ENCODE results near the gene NDUFS5. TPM values are rescaled to one million over a fixed set of nuclear protein-coding genes. Genes with fewer than 3 reads are reported as not detected.

Gene NDUFS5
- total and polyA plus RNA-seq, 10 of the 15 experiments (the other 5 are each of a cell fraction or from before 2014, with no cell fraction given): 240 to 1,578 (median 831) TPM

DNA sequence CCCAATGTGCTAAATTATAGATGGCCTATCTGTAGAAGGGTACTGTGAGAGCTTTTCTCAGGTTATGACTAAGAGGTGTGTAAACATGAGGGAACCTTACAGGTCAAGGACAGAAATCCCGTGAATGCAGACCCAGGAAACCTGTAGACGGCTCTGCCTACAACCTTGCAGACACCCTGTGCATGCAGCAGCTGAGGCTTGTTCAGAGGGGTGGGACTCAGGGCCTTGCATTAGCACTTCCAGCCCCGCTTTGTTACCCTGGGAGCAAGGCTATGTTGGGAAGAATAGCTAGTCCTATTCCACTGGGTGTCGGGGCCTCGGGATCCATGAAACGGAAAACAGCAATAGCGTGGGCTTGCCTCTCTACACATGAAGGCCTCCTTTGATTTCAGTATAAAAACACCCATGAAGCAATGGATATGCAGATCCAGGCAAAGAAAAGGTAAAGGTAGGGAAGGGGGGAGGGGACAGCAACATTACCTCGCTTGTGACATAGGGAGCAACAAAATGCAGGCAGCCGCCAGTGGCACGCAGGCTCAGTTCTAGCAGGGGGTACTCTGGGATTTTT is 9.5 kb upstream of the NDUFS5 start:
- BruUV-seq (replicated peaks): no TSS peak
- no peak overlapping the region for H3K27ac ChIP-seq (ENCODE audit: control insufficient read depth, insufficient read depth)
- ChIA-PET POLR2A (no interaction called here), CTCF (no interaction called here), SMC1A (ENCODE audit: uncharacterized antibody, unreplicated experiment) (no interaction called here), RAD21 (ENCODE audit: unreplicated experiment) (no interaction called here)
- intact Hi-C loops (cut with micrococcal nuclease; ENCODE audit: unreplicated experiment): no loop called here
- no peak overlapping the region for H3K9ac ChIP-seq (ENCODE audit: control insufficient read depth, insufficient read depth, low read length)
- H3K27me3 ChIP-seq (replicated peaks in 1 of 2; ENCODE audit: control insufficient read depth in 2 of 2, insufficient read depth in 2 of 2, low read length in 1 of 2): no peaks in the 10 kb centered on the region
- no peak for ATAC-seq
- in situ Hi-C loops (cut with MboI): no loop called here
- no peak overlapping the region for H2AFZ ChIP-seq (ENCODE audit: control insufficient read depth, low read depth, low read length)
- no peak overlapping the region for H3K4me3 ChIP-seq
- H3K9me3 ChIP-seq (replicated peaks; ENCODE audit: control insufficient read depth, insufficient read depth, low read length): no peaks in the 10 kb centered on the region
- WGBS (ENCODE audit: insufficient coverage, insufficient replicate concordance, low lambda C conversion rate, missing lambda C conversion rate): 83% methylated on average over 10 of the region's 10 CpGs
- no peaks in the 10 kb centered on the region for H4K20me1 ChIP-seq (ENCODE audit: control insufficient read depth, insufficient read depth)
- FAIRE-seq: no peak
- TF ChIP-seq ZZZ3 (IDR thresholded peaks at IDR 0.05; ENCODE audit: control insufficient read depth, insufficient read length, low read depth) (no peak), ZNF24 (IDR thresholded peaks at IDR 0.05) (no peak), HDAC6 (IDR thresholded peaks at IDR 0.05; ENCODE audit: unreplicated experiment) (no peak), ASH2L (IDR thresholded peaks at IDR 0.05; ENCODE audit: borderline replicate concordance, low read depth) (no peak), POLR2AphosphoS5 (IDR thresholded peaks at IDR 0.05; ENCODE audit: low read length) (no peak), EED (IDR thresholded peaks at IDR 0.05; ENCODE audit: low read depth) (no peak), TCF3 (IDR thresholded peaks at IDR 0.05; ENCODE audit: borderline replicate concordance, insufficient read depth, low read depth, low read length) (no peak), CEBPB (IDR thresholded peaks at IDR 0.05; ENCODE audit: borderline replicate concordance in 1 of 2, low read depth in 2 of 2, low read length in 2 of 2) (no peak), ZSCAN29 (IDR thresholded peaks at IDR 0.05) (no peak), MYC (IDR thresholded peaks at IDR 0.05; ENCODE audit: insufficient read depth, insufficient read length, insufficient replicate concordance, low read length, severe bottlenecking) (no peak), ETV6 (conservative IDR thresholded peaks at IDR 0.05 in 1 of 2, IDR thresholded peaks at IDR 0.05 in 1 of 2; ENCODE audit: borderline replicate concordance in 1 of 2, low read depth in 1 of 2) (no peak), MYB (IDR thresholded peaks at IDR 0.05; ENCODE audit: borderline replicate concordance, low read depth, low read length) (no peak), MTA2 (IDR thresholded peaks at IDR 0.05; ENCODE audit: low read depth) (no peak), SMC3 (IDR thresholded peaks at IDR 0.05; ENCODE audit: borderline replicate concordance, low read length) (no peak), BRCA1 (IDR thresholded peaks at IDR 0.05; ENCODE audit: low read depth, low read length) (no peak), SRF (IDR thresholded peaks at IDR 0.05; ENCODE audit: low read depth in 2 of 2, low read length in 2 of 2) (no peak)
- TF ChIP-seq, protein P1, sequence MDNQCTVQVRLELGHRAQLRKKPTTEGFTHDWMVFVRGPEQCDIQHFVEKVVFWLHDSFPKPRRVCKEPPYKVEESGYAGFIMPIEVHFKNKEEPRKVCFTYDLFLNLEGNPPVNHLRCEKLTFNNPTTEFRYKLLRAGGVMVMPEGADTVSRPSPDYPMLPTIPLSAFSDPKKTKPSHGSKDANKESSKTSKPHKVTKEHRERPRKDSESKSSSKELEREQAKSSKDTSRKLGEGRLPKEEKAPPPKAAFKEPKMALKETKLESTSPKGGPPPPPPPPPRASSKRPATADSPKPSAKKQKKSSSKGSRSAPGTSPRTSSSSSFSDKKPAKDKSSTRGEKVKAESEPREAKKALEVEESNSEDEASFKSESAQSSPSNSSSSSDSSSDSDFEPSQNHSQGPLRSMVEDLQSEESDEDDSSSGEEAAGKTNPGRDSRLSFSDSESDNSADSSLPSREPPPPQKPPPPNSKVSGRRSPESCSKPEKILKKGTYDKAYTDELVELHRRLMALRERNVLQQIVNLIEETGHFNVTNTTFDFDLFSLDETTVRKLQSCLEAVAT (IDR thresholded peaks at IDR 0.05): no peak
- TF ChIP-seq, protein P2, sequence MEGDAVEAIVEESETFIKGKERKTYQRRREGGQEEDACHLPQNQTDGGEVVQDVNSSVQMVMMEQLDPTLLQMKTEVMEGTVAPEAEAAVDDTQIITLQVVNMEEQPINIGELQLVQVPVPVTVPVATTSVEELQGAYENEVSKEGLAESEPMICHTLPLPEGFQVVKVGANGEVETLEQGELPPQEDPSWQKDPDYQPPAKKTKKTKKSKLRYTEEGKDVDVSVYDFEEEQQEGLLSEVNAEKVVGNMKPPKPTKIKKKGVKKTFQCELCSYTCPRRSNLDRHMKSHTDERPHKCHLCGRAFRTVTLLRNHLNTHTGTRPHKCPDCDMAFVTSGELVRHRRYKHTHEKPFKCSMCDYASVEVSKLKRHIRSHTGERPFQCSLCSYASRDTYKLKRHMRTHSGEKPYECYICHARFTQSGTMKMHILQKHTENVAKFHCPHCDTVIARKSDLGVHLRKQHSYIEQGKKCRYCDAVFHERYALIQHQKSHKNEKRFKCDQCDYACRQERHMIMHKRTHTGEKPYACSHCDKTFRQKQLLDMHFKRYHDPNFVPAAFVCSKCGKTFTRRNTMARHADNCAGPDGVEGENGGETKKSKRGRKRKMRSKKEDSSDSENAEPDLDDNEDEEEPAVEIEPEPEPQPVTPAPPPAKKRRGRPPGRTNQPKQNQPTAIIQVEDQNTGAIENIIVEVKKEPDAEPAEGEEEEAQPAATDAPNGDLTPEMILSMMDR (IDR thresholded peaks at IDR 0.05 in 2 of 3, conservative IDR thresholded peaks at IDR 0.05 in 1 of 3; ENCODE audit: control insufficient read depth in 2 of 3, extremely low read depth in 1 of 3, insufficient read depth in 1 of 3, low read depth in 3 of 3, low read length in 3 of 3): no peak
- H3K4me1 ChIP-seq (ENCODE audit: control insufficient read depth, insufficient read depth, low read length): no peaks in the 10 kb centered on the region
- no peaks in the 10 kb centered on the region for H3K79me2 ChIP-seq (ENCODE audit: control insufficient read depth, insufficient read depth, low read length)
- no peak overlapping the region for H3K4me2 ChIP-seq (ENCODE audit: control insufficient read depth, insufficient read depth)
- DNase-seq (ENCODE audit: low read depth, low spot score): no peak
- no peaks in the 10 kb centered on the region for H3K36me3 ChIP-seq (ENCODE audit: control insufficient read depth in 2 of 2, insufficient read depth in 2 of 2, low read length in 1 of 2)
